NCI-H2227 (cell line): ENCODE results near the gene MYO1A.

ENCODE experiments used
- DNase-seq: peaks from one replicate; lab custom pipeline; 2025; ENCODE audit not compliant: unreplicated experiment; lab: John Stamatoyannopoulos, UW

The MYO1A gene

GRCh38 chr12:57049890-57050289 lies at the start of gene MYO1A:
Gene MYO1A (minus strand): TSS chr12:57050129. CDS start chr12:57048323, 1,806 bp downstream.
- no peak for DNase-seq

GRCh38 chr12:57099047-57099714 lies 49.3 kb upstream of the MYO1A start:
- no peak for DNase-seq

- no peak for DNase-seq
Observed at GRCh38 chr12:57098546-57098945, 48.6 kb upstream of the MYO1A start.

- no peak for DNase-seq
Observed at GRCh38 chr12:57097554-57097835, 47.6 kb upstream of the MYO1A start.

GRCh38 chr12:57096748-57097553 lies 47.0 kb upstream of the MYO1A start:
- DNase-seq, result no peak

GRCh38 chr12:57096099-57096572 lies 46.2 kb upstream of the MYO1A start:
- peak; percentile 65 for DNase-seq

GRCh38 chr12:57095440-57095839 lies 45.5 kb upstream of the MYO1A start:
- DNase-seq, result no peak

GRCh38 chr12:57094208-57095160 lies 44.6 kb upstream of the MYO1A start:
- DNase-seq, result no peak

GRCh38 chr12:57093415-57094207 lies 43.7 kb upstream of the MYO1A start:
- peak; percentile 66 for DNase-seq

- no peak for DNase-seq
Observed at GRCh38 chr12:57092876-57093414, 43.0 kb upstream of the MYO1A start.

GRCh38 chr12:57092529-57092862 lies 42.6 kb upstream of the MYO1A start:
- no peak for DNase-seq

GRCh38 chr12:57091638-57092528 lies 42.0 kb upstream of the MYO1A start:
- DNase-seq, result no peak

- peak; percentile 9 for DNase-seq
Observed at GRCh38 chr12:57090924-57091637, 41.2 kb upstream of the MYO1A start.

GRCh38 chr12:57090490-57090889 lies 40.6 kb upstream of the MYO1A start:
- no peak for DNase-seq

- peak; percentile 61 for DNase-seq
Observed at GRCh38 chr12:57089271-57090245, 39.6 kb upstream of the MYO1A start.

GRCh38 chr12:57088354-57089270 lies 38.7 kb upstream of the MYO1A start, which contains the start of gene NAB2:
Gene NAB2 (plus strand): TSS chr12:57089114. CDS start chr12:57089272, 158 bp downstream.
- peak; percentile 91 for DNase-seq
